Transverse colon (tissue), 4 donors: Measurements from ENCODE around the gene FHAD1.

Experiments used
- POLR2A ChIP-seq: fragments of 450-650 bp; IDR thresholded peaks from one replicate; pipeline ENCODE4 v1.6.1; 2016; ENCODE audit warnings: antibody characterized with exemption, mild to moderate bottlenecking, moderate library complexity
- POLR2AphosphoS5 ChIP-seq, 3 donors: sonication (generic); formaldehyde crosslinking; IDR thresholded peaks; one replicate each; pipeline ENCODE4 v1.6.1; 2016; ENCODE audit warnings: antibody characterized with exemption in 3 of 3
- TF ChIP-seq, protein P1 (sequence below), 5 experiments: fragments of 200-600 bp in 3 of 5; fragments of 450-650 bp in 2 of 5; sonication (generic) in 3 of 5; IDR thresholded peaks; 1 replicate in 2 of 5; 2 replicates in 3 of 5; pipeline ENCODE4 v1.5.1; 2016 to 2017; ENCODE audit warnings: antibody characterized with exemption in 5 of 5, inconsistent platforms in 3 of 5, mild to moderate bottlenecking in 2 of 5, moderate library complexity in 1 of 5

DNA sequence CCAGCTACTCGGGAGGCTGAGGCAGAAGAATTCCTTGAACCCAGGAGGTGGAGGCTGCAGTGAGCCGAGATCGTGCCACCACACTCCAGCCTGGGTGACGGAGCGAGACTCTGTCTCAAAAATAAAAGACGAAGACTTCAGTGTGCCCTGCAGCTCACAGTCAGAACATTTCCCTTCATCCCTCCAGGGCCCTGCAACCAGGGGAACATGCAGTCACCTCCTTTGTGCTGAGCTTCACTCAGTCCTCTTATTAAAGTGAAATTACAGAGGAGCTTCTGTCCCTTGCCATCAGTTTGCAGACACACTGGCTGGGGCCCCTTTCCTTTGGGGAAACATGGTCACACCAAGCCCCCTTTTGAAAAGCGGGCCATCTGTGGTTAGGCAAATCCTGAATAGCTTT lies 24.2 kb downstream of the FHAD1 start:
- no peak for TF ChIP-seq POLR2AphosphoS5 (IDR thresholded peaks at IDR 0.05)
- TF ChIP-seq, protein P1, sequence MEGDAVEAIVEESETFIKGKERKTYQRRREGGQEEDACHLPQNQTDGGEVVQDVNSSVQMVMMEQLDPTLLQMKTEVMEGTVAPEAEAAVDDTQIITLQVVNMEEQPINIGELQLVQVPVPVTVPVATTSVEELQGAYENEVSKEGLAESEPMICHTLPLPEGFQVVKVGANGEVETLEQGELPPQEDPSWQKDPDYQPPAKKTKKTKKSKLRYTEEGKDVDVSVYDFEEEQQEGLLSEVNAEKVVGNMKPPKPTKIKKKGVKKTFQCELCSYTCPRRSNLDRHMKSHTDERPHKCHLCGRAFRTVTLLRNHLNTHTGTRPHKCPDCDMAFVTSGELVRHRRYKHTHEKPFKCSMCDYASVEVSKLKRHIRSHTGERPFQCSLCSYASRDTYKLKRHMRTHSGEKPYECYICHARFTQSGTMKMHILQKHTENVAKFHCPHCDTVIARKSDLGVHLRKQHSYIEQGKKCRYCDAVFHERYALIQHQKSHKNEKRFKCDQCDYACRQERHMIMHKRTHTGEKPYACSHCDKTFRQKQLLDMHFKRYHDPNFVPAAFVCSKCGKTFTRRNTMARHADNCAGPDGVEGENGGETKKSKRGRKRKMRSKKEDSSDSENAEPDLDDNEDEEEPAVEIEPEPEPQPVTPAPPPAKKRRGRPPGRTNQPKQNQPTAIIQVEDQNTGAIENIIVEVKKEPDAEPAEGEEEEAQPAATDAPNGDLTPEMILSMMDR (IDR thresholded peaks at IDR 0.05), result no peak
- TF ChIP-seq POLR2A, result no peak
